Activated CD8-positive, alpha-beta memory T cell treated with anti-CD3 and anti-CD28 coated beads for 1 hour (primary cell): ENCODE data around the gene GATA5.

Source experiments
- DNase-seq, 2 donors: peaks; one replicate each; pipeline ENCODE4 v3.0.0-alpha.2; 2020; ENCODE audit warnings: low read depth in 1 of 2; ENCODE audit errors: extremely low read depth in 1 of 2

Gene GATA5

GRCh38 chr20:62489186-62489931 is 13.6 kb upstream of the GATA5 start:
- DNase-seq, result no peak

- DNase-seq, result no peak
Observed at GRCh38 chr20:62488470-62488869, 12.7 kb upstream of the GATA5 start.

GRCh38 chr20:62487561-62488354 is 12.0 kb upstream of the GATA5 start:
- DNase-seq, result no peak

GRCh38 chr20:62487118-62487517 is 11.3 kb upstream of the GATA5 start:
- DNase-seq, result no peak

- no peak for DNase-seq
Observed at GRCh38 chr20:62486484-62486883, 10.7 kb upstream of the GATA5 start.

GRCh38 chr20:62485701-62486089 is 9.9 kb upstream of the GATA5 start:
- no peak for DNase-seq

GRCh38 chr20:62485062-62485700 is 9.4 kb upstream of the GATA5 start:
- no peak for DNase-seq

- DNase-seq, result no peak
Observed at GRCh38 chr20:62484478-62484877, 8.7 kb upstream of the GATA5 start.

GRCh38 chr20:62483613-62484458 is 8.0 kb upstream of the GATA5 start:
- DNase-seq, result no peak

- no peak for DNase-seq
Observed at GRCh38 chr20:62482974-62483373, 7.2 kb upstream of the GATA5 start.

GRCh38 chr20:62482146-62482809 is 6.5 kb upstream of the GATA5 start:
- no peak for DNase-seq

GRCh38 chr20:62481425-62482145 is 5.8 kb upstream of the GATA5 start:
- no peak for DNase-seq

GRCh38 chr20:62480318-62480717 is 4.5 kb upstream of the GATA5 start:
- no peak for DNase-seq

- DNase-seq, result no peak
Observed at GRCh38 chr20:62479656-62480055, 3.9 kb upstream of the GATA5 start.

GRCh38 chr20:62479156-62479555 is 3.4 kb upstream of the GATA5 start:
- no peak for DNase-seq

GRCh38 chr20:62477669-62478455 is 2.1 kb upstream of the GATA5 start:
- DNase-seq, result no peak

GRCh38 chr20:62476056-62476838 is 452 bp upstream of the GATA5 start:
- no peak for DNase-seq
